Trophoblast cell (in vitro differentiated cells and primary cell): ENCODE measurements around the gene SMIM13.

Experiments
- DNase-seq, 2 donors: peaks; one replicate each; pipeline ENCODE4 v3.0.0-alpha.2; 2016
- H2AFZ ChIP-seq: 2 replicates; pipeline ENCODE4 v1.6.1; 2013; ENCODE audit warnings: low read length, moderate library complexity, mild to moderate bottlenecking; ENCODE audit not compliant: insufficient read depth, poor library complexity
- H2AK5ac ChIP-seq: 2 replicates; pipeline ENCODE4 v1.6.1; 2013; ENCODE audit warnings: mild to moderate bottlenecking, low read length
- H2BK120ac ChIP-seq: 2 replicates; pipeline ENCODE4 v1.6.1; 2013; ENCODE audit warnings: low read length, mild to moderate bottlenecking, moderate library complexity; ENCODE audit not compliant: insufficient read depth, poor library complexity
- H2BK12ac ChIP-seq: 2 replicates; pipeline ENCODE4 v1.6.1; 2013; ENCODE audit warnings: mild to moderate bottlenecking, low read length, moderate library complexity
- H2BK5ac ChIP-seq: 2 replicates; pipeline ENCODE4 v1.6.1; 2013; ENCODE audit warnings: low read length, low read depth, moderate library complexity, mild to moderate bottlenecking; ENCODE audit not compliant: poor library complexity
- H3K14ac ChIP-seq: 2 replicates; pipeline ENCODE4 v1.6.1; 2013; ENCODE audit warnings: mild to moderate bottlenecking, low read length
- H3K18ac ChIP-seq: 2 replicates; pipeline ENCODE4 v1.6.1; 2013; ENCODE audit warnings: mild to moderate bottlenecking, low read length
- H3K23ac ChIP-seq: 2 replicates; pipeline ENCODE4 v1.6.1; 2013; ENCODE audit warnings: low read length
- H3K27ac ChIP-seq: 2 replicates; pipeline ENCODE4 v1.5.1; 2013; ENCODE audit warnings: low read depth, mild to moderate bottlenecking, inconsistent platforms, low read length, moderate library complexity
- H3K27me3 ChIP-seq: 2 replicates; pipeline ENCODE4 v1.6.1; 2013; ENCODE audit warnings: inconsistent platforms, mild to moderate bottlenecking, low read length, moderate library complexity; ENCODE audit not compliant: insufficient read depth
- H3K36me3 ChIP-seq, 2 experiments: 1 replicate in 1 of 2; 2 replicates in 1 of 2; pipeline ENCODE4 v1.6.1; 2013; ENCODE audit warnings: low read length in 2 of 2, mild to moderate bottlenecking in 2 of 2, moderate library complexity in 1 of 2; ENCODE audit not compliant: insufficient read depth in 2 of 2, control insufficient read depth in 1 of 2
- H3K4ac ChIP-seq: 2 replicates; pipeline ENCODE4 v1.6.1; 2013; ENCODE audit warnings: low read depth, mild to moderate bottlenecking, low read length, moderate library complexity
- H3K4me1 ChIP-seq, 2 experiments: 1 replicate in 1 of 2; 2 replicates in 1 of 2; pipeline ENCODE4 v1.6.1; 2013; ENCODE audit warnings: low read length in 2 of 2, mild to moderate bottlenecking in 2 of 2, moderate library complexity in 1 of 2; ENCODE audit not compliant: insufficient read depth in 2 of 2, control insufficient read depth in 1 of 2
- H3K4me2 ChIP-seq: 2 replicates; pipeline ENCODE4 v1.6.1; 2013; ENCODE audit warnings: inconsistent platforms, mild to moderate bottlenecking, low read length, moderate library complexity
- H3K4me3 ChIP-seq: 2 replicates; pipeline ENCODE4 v1.5.1; 2013; ENCODE audit warnings: mild to moderate bottlenecking, low read depth, low read length, inconsistent platforms
- H3K79me1 ChIP-seq: one replicate; pipeline ENCODE4 v1.6.1; 2013; ENCODE audit warnings: low read length
- H3K79me2 ChIP-seq: 2 replicates; pipeline ENCODE4 v1.6.1; 2013; ENCODE audit warnings: low read length, mild to moderate bottlenecking; ENCODE audit not compliant: control insufficient read depth, insufficient read depth, poor library complexity
- H3K9ac ChIP-seq: 2 replicates; pipeline ENCODE4 v1.6.1; 2013; ENCODE audit warnings: mild to moderate bottlenecking, low read length
- H3K9me3 ChIP-seq: 2 replicates; pipeline ENCODE4 v1.6.1; 2013; ENCODE audit warnings: low read depth, mild to moderate bottlenecking, control low read depth, inconsistent platforms, low read length; ENCODE audit not compliant: insufficient read depth
- H4K12ac ChIP-seq: 2 replicates; pipeline ENCODE4 v1.6.1; 2013; ENCODE audit warnings: low read depth, mild to moderate bottlenecking, low read length, moderate library complexity
- H4K8ac ChIP-seq: 2 replicates; pipeline ENCODE4 v1.6.1; 2013; ENCODE audit warnings: low read depth, mild to moderate bottlenecking, low read length, moderate library complexity
- H4K91ac ChIP-seq: one replicate; pipeline ENCODE4 v1.6.1; 2013; ENCODE audit warnings: low read depth, mild to moderate bottlenecking, low read length, moderate library complexity
- WGBS: extraction: QIAGEN DNeasy Blood & Tissue Kit; methylation state at CpG from one replicate; pipeline ENCODE4 v1.1.7; 2013; ENCODE audit warnings: missing lambda C conversion rate; ENCODE audit not compliant: insufficient read length, insufficient coverage; ENCODE audit errors: extremely low coverage; 5-methylcytosine and 5-hydroxymethylcytosine counted together

The SMIM13 gene

GRCh38 chr6:11166948-11167347, 73.3 kb downstream of the SMIM13 start:
- Histone ChIP-seq H2BK12ac (no peak overlapping the region), H4K12ac (no peak overlapping the region), H3K4me3 (no peak overlapping the region), H2AFZ (no peak overlapping the region), H3K9me3 (no peaks in the 10 kb centered on the region), H3K4ac (no peak overlapping the region), H4K91ac (no peak overlapping the region), H3K4me1 (peaks cover 7 to 9% of the 10 kb centered on the region in 2 experiments), H3K4me2 (no peak overlapping the region), H3K14ac (no peak overlapping the region), H2AK5ac (no peak overlapping the region), H3K36me3 (no peaks in the 10 kb centered on the region), H3K79me1 (peaks cover 18% of the 10 kb centered on the region), H3K27ac (no peak overlapping the region), H3K9ac (no peak overlapping the region), H2BK120ac (no peak overlapping the region), H3K23ac (no peak overlapping the region), H3K79me2 (no peaks in the 10 kb centered on the region), H2BK5ac (no peak overlapping the region), H3K18ac (no peak overlapping the region), H3K27me3 (no peaks in the 10 kb centered on the region), H4K8ac (no peak overlapping the region)
- no peak for DNase-seq
- no CpG with 5 or more reads among the region's 4 CpGs for WGBS

GRCh38 chr6:11168091-11168635, 74.5 kb downstream of the SMIM13 start:
- Histone ChIP-seq H2AK5ac (no peak overlapping the region), H3K4me2 (no peak overlapping the region), H2BK120ac (no peak overlapping the region), H3K9me3 (no peaks in the 10 kb centered on the region), H3K79me2 (no peaks in the 10 kb centered on the region), H4K91ac (no peak overlapping the region), H3K79me1 (peaks cover 21% of the 10 kb centered on the region), H3K4me1 (peaks cover 9 to 12% of the 10 kb centered on the region in 2 experiments), H4K8ac (no peak overlapping the region), H2AFZ (no peak overlapping the region), H3K23ac (no peak overlapping the region), H3K36me3 (no peaks in the 10 kb centered on the region), H3K9ac (no peak overlapping the region), H2BK12ac (no peak overlapping the region), H3K14ac (no peak overlapping the region), H4K12ac (no peak overlapping the region), H3K18ac (no peak overlapping the region), H3K27me3 (no peaks in the 10 kb centered on the region), H3K4ac (no peak overlapping the region), H2BK5ac (no peak overlapping the region), H3K4me3 (no peak overlapping the region), H3K27ac (no peak overlapping the region)
- WGBS, result no CpG with 5 or more reads among the region's 7 CpGs
- no peak for DNase-seq

- H3K14ac ChIP-seq, result peak overlapping the region; percentile 60
- H4K12ac ChIP-seq, result no peak overlapping the region
- peak overlapping the region; percentile 40 for H4K8ac ChIP-seq
- H3K79me2 ChIP-seq, result no peaks in the 10 kb centered on the region
- peaks cover 2 to 11% of the 10 kb centered on the region in 2 experiments for H3K4me1 ChIP-seq
- peak overlapping the region; percentile 72 for H3K18ac ChIP-seq
- peak overlapping the region; percentile 65 for H2BK12ac ChIP-seq
- no peak for DNase-seq
- H2AFZ ChIP-seq, result no peak overlapping the region
- H3K79me1 ChIP-seq, result peaks cover 24% of the 10 kb centered on the region
- no peak overlapping the region for H3K4me3 ChIP-seq
- peak overlapping the region; percentile 50 for H2BK120ac ChIP-seq
- H3K27me3 ChIP-seq, result no peaks in the 10 kb centered on the region
- H2AK5ac ChIP-seq, result no peak overlapping the region
- no peaks in the 10 kb centered on the region for H3K36me3 ChIP-seq
- WGBS, result no CpG with 5 or more reads among the region's 13 CpGs
- H2BK5ac ChIP-seq, result peak overlapping the region; percentile 90
- no peaks in the 10 kb centered on the region for H3K9me3 ChIP-seq
- no peak overlapping the region for H3K9ac ChIP-seq
- H4K91ac ChIP-seq, result peak overlapping the region; percentile 84
- H3K4ac ChIP-seq, result peak overlapping the region; percentile 33
- H3K4me2 ChIP-seq, result no peak overlapping the region
- H3K23ac ChIP-seq, result no peak overlapping the region
- peak overlapping the region; percentile 90 for H3K27ac ChIP-seq
Measured at GRCh38 chr6:11171952-11172351, 78.3 kb downstream of the SMIM13 start.

- Histone ChIP-seq H2AK5ac (no peak overlapping the region), H4K91ac (peak overlapping the region; percentile 84), H4K12ac (no peak overlapping the region), H3K23ac (no peak overlapping the region), H2BK120ac (peak overlapping the region; percentile 50), H2BK5ac (peak overlapping the region; percentile 90), H3K36me3 (no peaks in the 10 kb centered on the region), H3K4me3 (no peak overlapping the region), H3K79me1 (peaks cover 24% of the 10 kb centered on the region), H3K4ac (peak overlapping the region; percentile 39), H3K18ac (peak overlapping the region; percentile 3), H3K4me2 (peak overlapping the region; percentile 33), H3K27ac (peak overlapping the region; percentile 90), H3K9me3 (no peaks in the 10 kb centered on the region), H3K4me1 (peaks cover 2 to 11% of the 10 kb centered on the region in 2 experiments), H3K9ac (no peak overlapping the region), H3K27me3 (no peaks in the 10 kb centered on the region), H4K8ac (peak overlapping the region; percentile 41), H3K79me2 (no peaks in the 10 kb centered on the region), H3K14ac (peak overlapping the region; percentile 60), H2BK12ac (peak overlapping the region; percentile 65), H2AFZ (peak overlapping the region; percentile 11)
- peak; percentile 36 to 80 for DNase-seq
- WGBS, result no CpG with 5 or more reads among the region's 17 CpGs
Measured at GRCh38 chr6:11172501-11173327, 79.1 kb downstream of the SMIM13 start.
